Neural progenitor cell (in vitro differentiated cells): Measurements from ENCODE around the gene COL11A2. TPM values are rescaled to one million over a fixed set of nuclear protein-coding genes. Genes with fewer than 3 reads are reported as not detected.
A peak's percentile ranks its signal among the peaks of the same experiment; 100 is the strongest.

Experiments used
- DNase-seq: peaks from one replicate; pipeline ENCODE4 v3.0.0-alpha.2; 2016; ENCODE audit warnings: low spot score
- H2AFZ ChIP-seq: fragments of 200-600 bp; sonication (generic); replicated peaks from 2 replicates; pipeline ENCODE4 v1.6.1; 2016; ENCODE audit warnings: antibody characterized with exemption
- H3F3A ChIP-seq: fragments of 200-600 bp; sonication (generic); 2 replicates; pipeline ENCODE4 v1.6.1; 2016; ENCODE audit warnings: antibody characterized with exemption, low read depth
- H3K27ac ChIP-seq: fragments of 200-600 bp; sonication (generic); 2 replicates; pipeline ENCODE4 v1.5.1; 2016; ENCODE audit warnings: mild to moderate bottlenecking
- H3K27me3 ChIP-seq: fragments of 200-600 bp; sonication (generic); 2 replicates; pipeline ENCODE4 v1.6.1; 2016; ENCODE audit warnings: mild to moderate bottlenecking, moderate library complexity
- H3K36me3 ChIP-seq: fragments of 200-600 bp; sonication (generic); 2 replicates; pipeline ENCODE4 v1.5.1; 2016
- H3K4me1 ChIP-seq: fragments of 200-600 bp; sonication (generic); 2 replicates; pipeline ENCODE4 v1.6.1; 2016; ENCODE audit warnings: mixed run types
- H3K4me2 ChIP-seq: fragments of 200-600 bp; sonication (generic); 2 replicates; pipeline ENCODE4 v1.6.1; 2016
- H3K4me3 ChIP-seq: fragments of 200-600 bp; sonication (generic); 2 replicates; pipeline ENCODE4 v1.5.1; 2016
- H3K79me2 ChIP-seq: fragments of 200-600 bp; sonication (generic); 2 replicates; pipeline ENCODE4 v1.6.1; 2016; ENCODE audit warnings: low read depth
- H3K9ac ChIP-seq: fragments of 200-600 bp; sonication (generic); 2 replicates; pipeline ENCODE4 v1.6.1; 2016
- H3K9me3 ChIP-seq: fragments of 200-600 bp; sonication (generic); 2 replicates; pipeline ENCODE4 v1.5.1; 2016; ENCODE audit warnings: low read depth
- H4K20me1 ChIP-seq: fragments of 200-600 bp; sonication (generic); 2 replicates; pipeline ENCODE4 v1.6.1; 2016; ENCODE audit warnings: low read depth
- H3K27ac Mint-ChIP-seq: 3 replicates; pipeline ENCODE4 v1.8.0; 2021; ENCODE audit warnings: mixed read lengths
- H3K27me3 Mint-ChIP-seq: 2 replicates; pipeline ENCODE4 v1.8.0; 2022; ENCODE audit warnings: low read depth, mild to moderate bottlenecking, inconsistent platforms, moderate library complexity, mixed read lengths; ENCODE audit not compliant: insufficient read depth
- H3K36me3 Mint-ChIP-seq: 3 replicates; pipeline ENCODE4 v1.8.0; 2021; ENCODE audit warnings: mixed read lengths
- H3K4me1 Mint-ChIP-seq: 3 replicates; pipeline ENCODE4 v1.8.0; 2021; ENCODE audit warnings: mixed read lengths
- H3K4me3 Mint-ChIP-seq: 3 replicates; pipeline ENCODE4 v1.8.0; 2021; ENCODE audit warnings: mild to moderate bottlenecking, moderate library complexity, mixed read lengths
- H3K9me3 Mint-ChIP-seq: 3 replicates; pipeline ENCODE4 v1.8.0; 2020; ENCODE audit warnings: mixed read lengths
- EZH2 ChIP-seq: fragments of 200-600 bp; sonication (generic); IDR thresholded peaks from 2 replicates; pipeline ENCODE4 v1.6.1; 2017; ENCODE audit warnings: antibody characterized with exemption, mild to moderate bottlenecking, moderate library complexity
- EZH2phosphoT487 ChIP-seq: fragments of 200-600 bp; sonication (generic); IDR thresholded peaks from 2 replicates; pipeline ENCODE4 v1.6.1; 2017; ENCODE audit warnings: antibody characterized with exemption
- total RNA-seq: library from RNA; depleted of rRNA; stranded (reverse); fragments of >200 nt; gene quantifications from 2 replicates; pipeline ENCODE4 v1.2.3, GENCODE V29; 2015; ENCODE audit warnings: low replicate concordance
- TF ChIP-seq, protein P1 (sequence below): fragments of 200-600 bp; sonication (generic); IDR thresholded peaks from 2 replicates; pipeline ENCODE4 v1.5.1; 2017; ENCODE audit warnings: antibody characterized with exemption, mild to moderate bottlenecking

Gene COL11A2
- total RNA-seq, 1 donor from 2014 or later: 0.49 TPM

DNA sequence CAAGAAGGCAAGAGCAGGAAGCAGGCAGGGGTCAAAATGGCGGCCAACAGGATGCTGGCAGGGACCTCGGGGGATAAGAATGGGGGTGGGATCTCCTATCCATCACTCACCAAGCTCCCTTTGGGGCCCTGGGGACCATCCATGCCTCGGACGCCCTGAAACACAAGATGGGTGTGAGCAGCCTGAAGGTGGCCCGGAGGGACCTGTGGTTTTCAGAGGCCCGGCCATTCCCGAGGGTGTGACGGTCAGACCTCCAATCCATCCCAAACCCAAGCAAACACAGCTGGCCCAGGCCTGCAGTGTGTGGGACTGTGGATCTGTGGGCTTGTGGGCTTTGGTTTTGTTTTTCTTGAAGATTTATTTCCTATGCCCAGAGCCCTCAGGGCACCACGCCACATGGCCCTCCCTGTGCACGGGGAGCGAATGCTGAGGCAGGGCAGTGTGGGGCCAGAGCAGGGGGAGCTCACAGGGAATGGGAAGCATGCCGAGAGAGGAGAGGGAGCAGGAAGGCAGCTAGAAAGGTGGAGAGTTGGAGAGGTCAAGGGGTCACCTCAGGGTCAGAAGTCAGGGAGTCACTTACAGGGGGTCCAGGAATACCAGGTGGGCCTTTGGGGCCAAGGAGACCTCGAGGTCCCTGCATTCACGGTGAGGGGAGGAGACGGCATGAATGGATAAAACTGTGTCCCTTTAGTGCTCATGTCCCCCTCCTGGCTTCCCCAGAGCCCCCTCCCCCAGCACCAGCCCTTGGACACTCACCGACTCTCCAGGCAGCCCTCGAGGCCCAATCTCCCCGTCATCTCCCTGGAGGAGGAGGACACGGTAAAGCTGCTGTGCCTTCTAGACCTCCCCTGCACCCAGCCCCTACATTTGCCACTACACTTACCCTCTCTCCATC is 14.5 kb downstream of the COL11A2 start:
- Mint-ChIP-seq H3K9me3 (no peaks in the 10 kb centered on the region), H3K27ac (peak overlapping the region; percentile 90), H3K4me3 (no peak overlapping the region), H3K4me1 (no peaks in the 10 kb centered on the region), H3K27me3 (peaks cover 11% of the 10 kb centered on the region), H3K36me3 (no peaks in the 10 kb centered on the region)
- H3K27ac ChIP-seq: no peak overlapping the region
- no peak overlapping the region for H2AFZ ChIP-seq
- no peak overlapping the region for H3K9ac ChIP-seq
- no peak overlapping the region for H3K4me3 ChIP-seq
- no peaks in the 10 kb centered on the region for H3F3A ChIP-seq
- no peaks in the 10 kb centered on the region for H4K20me1 ChIP-seq
- DNase-seq: no peak
- H3K79me2 ChIP-seq: no peaks in the 10 kb centered on the region
- no peaks in the 10 kb centered on the region for H3K36me3 ChIP-seq
- H3K4me1 ChIP-seq: no peaks in the 10 kb centered on the region
- no peak overlapping the region for H3K4me2 ChIP-seq
- no peaks in the 10 kb centered on the region for H3K9me3 ChIP-seq
- H3K27me3 ChIP-seq: no peaks in the 10 kb centered on the region
- TF ChIP-seq EZH2phosphoT487 (no peak), EZH2 (no peak)
- TF ChIP-seq, protein P1, sequence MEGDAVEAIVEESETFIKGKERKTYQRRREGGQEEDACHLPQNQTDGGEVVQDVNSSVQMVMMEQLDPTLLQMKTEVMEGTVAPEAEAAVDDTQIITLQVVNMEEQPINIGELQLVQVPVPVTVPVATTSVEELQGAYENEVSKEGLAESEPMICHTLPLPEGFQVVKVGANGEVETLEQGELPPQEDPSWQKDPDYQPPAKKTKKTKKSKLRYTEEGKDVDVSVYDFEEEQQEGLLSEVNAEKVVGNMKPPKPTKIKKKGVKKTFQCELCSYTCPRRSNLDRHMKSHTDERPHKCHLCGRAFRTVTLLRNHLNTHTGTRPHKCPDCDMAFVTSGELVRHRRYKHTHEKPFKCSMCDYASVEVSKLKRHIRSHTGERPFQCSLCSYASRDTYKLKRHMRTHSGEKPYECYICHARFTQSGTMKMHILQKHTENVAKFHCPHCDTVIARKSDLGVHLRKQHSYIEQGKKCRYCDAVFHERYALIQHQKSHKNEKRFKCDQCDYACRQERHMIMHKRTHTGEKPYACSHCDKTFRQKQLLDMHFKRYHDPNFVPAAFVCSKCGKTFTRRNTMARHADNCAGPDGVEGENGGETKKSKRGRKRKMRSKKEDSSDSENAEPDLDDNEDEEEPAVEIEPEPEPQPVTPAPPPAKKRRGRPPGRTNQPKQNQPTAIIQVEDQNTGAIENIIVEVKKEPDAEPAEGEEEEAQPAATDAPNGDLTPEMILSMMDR: no peak

DNA sequence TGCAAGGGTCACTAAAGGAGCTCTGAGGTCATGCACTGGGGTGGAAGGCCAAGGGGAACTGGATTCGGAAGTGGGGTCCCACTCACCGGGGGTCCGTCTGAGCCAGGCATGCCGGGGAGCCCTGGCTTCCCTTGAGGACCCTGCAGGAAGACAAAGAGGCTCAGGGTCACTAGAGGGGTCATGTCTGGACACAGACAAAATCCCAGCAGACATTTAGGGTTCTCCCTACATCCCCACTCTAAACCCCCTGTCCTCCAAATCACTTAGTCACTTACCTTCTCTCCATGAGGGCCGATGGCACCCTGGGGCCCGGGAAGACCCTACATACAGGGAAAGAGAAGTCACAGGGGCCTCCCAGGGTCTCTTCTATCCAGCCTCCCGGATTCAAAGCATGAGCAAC is 15.4 kb downstream of the COL11A2 start:
- no peaks in the 10 kb centered on the region for H3K36me3 Mint-ChIP-seq
- Histone ChIP-seq H3K4me3 (no peak overlapping the region), H3K79me2 (no peaks in the 10 kb centered on the region), H2AFZ (no peak overlapping the region), H3K9me3 (no peaks in the 10 kb centered on the region), H3K27me3 (no peaks in the 10 kb centered on the region), H3K4me2 (no peak overlapping the region), H4K20me1 (no peaks in the 10 kb centered on the region), H3F3A (no peaks in the 10 kb centered on the region), H3K27ac (no peak overlapping the region), H3K36me3 (no peaks in the 10 kb centered on the region), H3K4me1 (no peaks in the 10 kb centered on the region), H3K9ac (no peak overlapping the region)
- H3K4me3 Mint-ChIP-seq: peak overlapping the region; percentile 21
- peaks cover 11% of the 10 kb centered on the region for H3K27me3 Mint-ChIP-seq
- TF ChIP-seq, protein P1: no peak
- TF ChIP-seq EZH2phosphoT487 (no peak), EZH2 (no peak)
- H3K4me1 Mint-ChIP-seq: peaks cover 2% of the 10 kb centered on the region
- DNase-seq: no peak
- H3K27ac Mint-ChIP-seq: no peak overlapping the region
- no peaks in the 10 kb centered on the region for H3K9me3 Mint-ChIP-seq

DNA sequence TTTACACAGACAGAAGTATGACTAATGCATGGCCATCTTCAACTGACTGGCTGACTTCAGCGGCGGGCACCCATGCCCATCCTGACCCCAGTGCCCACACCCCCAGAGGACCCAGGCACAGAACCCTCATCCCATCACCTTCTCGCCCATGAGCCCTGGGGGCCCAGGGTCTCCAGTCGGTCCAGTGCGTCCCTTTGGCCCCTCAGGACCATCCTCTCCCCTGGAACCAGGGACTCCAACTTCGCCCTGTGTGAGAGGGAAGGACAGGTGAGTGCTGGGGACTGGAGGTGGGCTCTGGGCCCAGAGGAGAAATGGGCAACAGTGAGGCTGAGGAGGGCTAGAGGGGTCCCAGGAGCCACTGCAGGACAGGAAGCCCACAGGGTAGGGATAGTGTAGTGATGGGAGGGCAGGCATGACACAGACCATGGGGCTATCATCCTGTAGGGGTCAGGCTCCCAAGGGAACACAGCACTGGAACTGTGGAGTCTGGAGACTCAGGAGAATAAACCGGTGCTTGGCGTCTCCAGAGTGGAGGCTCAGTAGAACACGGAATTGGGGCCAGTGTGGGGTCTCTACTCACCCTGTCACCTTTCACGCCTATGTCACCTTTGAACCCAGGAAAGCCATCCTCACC is 16.7 kb downstream of the COL11A2 start:
- Histone ChIP-seq H3K4me3 (no peak overlapping the region), H3K4me2 (no peak overlapping the region), H2AFZ (no peak overlapping the region), H3K27me3 (no peaks in the 10 kb centered on the region), H3K79me2 (no peaks in the 10 kb centered on the region), H3K36me3 (no peaks in the 10 kb centered on the region), H3K4me1 (no peaks in the 10 kb centered on the region), H3F3A (no peaks in the 10 kb centered on the region), H3K9me3 (no peaks in the 10 kb centered on the region), H4K20me1 (no peaks in the 10 kb centered on the region), H3K9ac (no peak overlapping the region), H3K27ac (no peak overlapping the region)
- Mint-ChIP-seq H3K27ac (no peak overlapping the region), H3K4me1 (peaks cover 2% of the 10 kb centered on the region), H3K27me3 (peaks cover 9% of the 10 kb centered on the region), H3K36me3 (no peaks in the 10 kb centered on the region), H3K9me3 (no peaks in the 10 kb centered on the region), H3K4me3 (no peak overlapping the region)
- TF ChIP-seq, protein P1: no peak
- TF ChIP-seq EZH2phosphoT487: no peak
- no peak for TF ChIP-seq EZH2
- DNase-seq: no peak
